GM18858 (cell line): ENCODE results near the gene IL1RAPL1.
A peak's percentile ranks its signal among the peaks of the same experiment; 100 is the strongest.

Source experiments
- ATAC-seq: cut with Tn5 transposase; IDR thresholded peaks from one replicate; pipeline ENCODE4 v1.9.1; 2021; ENCODE audit not compliant: unreplicated experiment

The IL1RAPL1 gene

DNA sequence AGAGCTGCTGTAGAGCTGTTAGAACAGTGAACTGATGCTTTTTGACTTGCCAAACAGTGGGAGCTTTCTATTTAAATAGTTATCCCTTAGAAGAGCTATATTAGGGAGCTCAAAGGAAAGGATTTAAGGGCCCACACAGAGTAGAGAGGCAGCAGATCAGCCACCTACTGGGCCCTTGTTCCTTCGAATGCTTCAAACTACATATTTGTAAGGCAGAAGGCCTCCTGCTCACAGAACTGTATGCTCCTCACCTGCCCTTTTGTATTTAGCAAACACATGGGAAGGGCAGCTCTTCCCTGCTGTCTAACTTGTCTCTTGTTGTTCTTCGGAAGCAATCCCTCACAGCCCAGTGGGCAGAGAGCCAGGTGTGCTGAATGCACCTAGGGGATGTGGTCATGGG is 38.0 kb downstream of the IL1RAPL1 start:
- ATAC-seq, result no peak

GRCh38 chrX:28626515-28626914 is 39.3 kb downstream of the IL1RAPL1 start:
- no peak for ATAC-seq

DNA sequence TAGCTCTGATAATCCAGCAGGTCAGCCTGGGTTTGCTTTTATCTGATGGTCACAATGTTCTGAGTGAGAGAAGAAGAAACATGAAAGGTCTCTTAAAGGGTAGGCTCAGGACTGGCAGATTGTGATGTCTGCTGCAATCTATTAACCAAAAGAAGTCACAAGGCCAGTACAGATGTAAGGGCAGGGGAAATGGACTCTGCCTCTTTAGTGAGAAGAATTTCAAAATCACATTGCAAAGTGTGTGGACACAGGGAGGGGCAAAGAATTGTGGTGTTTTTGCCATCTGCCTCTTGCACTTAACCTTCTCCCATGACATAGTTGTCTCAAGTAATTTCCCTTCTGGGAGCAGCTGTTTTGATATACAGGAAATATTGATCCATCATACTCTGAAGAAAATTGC is 40.9 kb downstream of the IL1RAPL1 start:
- no peak for ATAC-seq

DNA sequence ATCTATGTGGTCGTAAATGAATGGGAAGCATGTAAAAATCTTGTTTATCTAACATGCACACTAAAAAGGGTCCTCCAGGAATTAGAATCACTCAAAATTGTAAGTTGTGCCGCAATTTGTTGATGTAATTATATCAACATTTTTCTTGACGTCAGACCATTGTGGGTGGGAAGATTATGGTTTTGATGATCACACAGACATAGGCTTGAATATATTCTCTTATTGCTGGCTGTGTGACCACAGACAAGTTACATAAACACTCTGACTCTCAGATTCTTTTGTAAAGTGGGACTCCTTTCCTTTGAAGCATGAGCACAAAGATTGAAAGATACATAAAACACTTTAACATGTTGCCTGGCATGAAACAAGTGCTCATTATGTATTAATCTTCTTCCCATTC is 51.5 kb downstream of the IL1RAPL1 start:
- no peak for ATAC-seq

GRCh38 chrX:28639451-28639850 is 52.2 kb downstream of the IL1RAPL1 start:
- no peak for ATAC-seq

- no peak for ATAC-seq
Observed at GRCh38 chrX:28649541-28649940, 62.3 kb downstream of the IL1RAPL1 start.

- no peak for ATAC-seq
Observed at GRCh38 chrX:28651186-28651585, 63.9 kb downstream of the IL1RAPL1 start.

- no peak for ATAC-seq
Observed at GRCh38 chrX:28659269-28659668, 72.0 kb downstream of the IL1RAPL1 start.

DNA sequence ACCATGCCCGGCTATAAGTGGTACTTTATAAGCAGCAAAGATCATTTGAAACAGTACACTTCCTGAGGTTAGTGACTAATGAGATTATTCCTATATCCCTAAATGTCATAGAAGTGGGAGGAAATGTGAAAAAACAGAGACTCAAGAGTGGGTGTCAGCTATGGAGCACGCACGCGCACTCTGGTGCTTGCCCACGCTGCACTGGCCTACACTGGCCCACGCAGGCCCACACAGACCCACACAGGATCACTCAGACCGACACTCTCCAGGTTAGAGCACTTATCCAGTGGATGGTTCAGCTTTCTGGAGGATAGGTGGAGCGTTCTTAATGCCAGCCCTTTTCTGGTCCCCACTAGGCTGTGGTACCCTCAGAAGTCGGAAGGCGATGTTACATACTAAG is 78.5 kb downstream of the IL1RAPL1 start:
- no peak for ATAC-seq

DNA sequence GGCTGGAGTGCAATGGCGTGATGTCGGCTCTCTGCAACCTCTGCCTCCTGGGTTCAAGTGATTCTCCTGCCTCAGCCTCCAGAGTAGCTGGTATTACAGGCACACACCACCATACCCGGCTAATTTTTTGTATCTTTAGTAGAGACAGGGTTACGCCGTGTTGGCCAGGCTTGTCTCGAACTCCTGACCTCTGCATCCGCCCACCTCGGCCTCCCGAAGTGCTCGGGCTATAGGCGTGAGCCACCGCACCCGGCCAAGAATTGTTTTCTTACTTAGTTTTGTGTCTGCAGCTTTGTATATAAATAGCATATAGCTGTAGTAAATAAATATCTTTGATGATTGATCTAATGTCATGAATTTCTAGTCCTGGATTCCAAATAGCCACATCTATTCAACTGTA is 81.1 kb downstream of the IL1RAPL1 start:
- ATAC-seq, result no peak

DNA sequence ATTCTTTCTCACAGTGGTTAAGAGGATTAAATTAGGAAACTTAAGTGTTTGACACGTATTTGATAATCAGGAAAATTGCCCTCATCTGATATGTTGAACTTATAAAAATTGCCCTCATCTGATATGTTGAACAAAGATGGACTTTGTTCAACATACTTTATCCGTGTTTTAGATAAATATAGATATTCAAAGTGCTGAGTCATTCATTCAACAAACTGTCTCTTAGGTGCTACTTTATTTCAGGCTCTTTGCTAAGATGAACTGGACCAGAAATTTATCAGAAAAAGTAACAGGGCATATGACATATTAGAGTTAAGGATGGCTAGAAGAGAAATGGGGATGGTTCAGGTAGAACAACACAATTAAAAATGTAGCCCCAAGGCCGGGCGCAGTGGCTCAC is 81.7 kb downstream of the IL1RAPL1 start:
- ATAC-seq, result no peak

DNA sequence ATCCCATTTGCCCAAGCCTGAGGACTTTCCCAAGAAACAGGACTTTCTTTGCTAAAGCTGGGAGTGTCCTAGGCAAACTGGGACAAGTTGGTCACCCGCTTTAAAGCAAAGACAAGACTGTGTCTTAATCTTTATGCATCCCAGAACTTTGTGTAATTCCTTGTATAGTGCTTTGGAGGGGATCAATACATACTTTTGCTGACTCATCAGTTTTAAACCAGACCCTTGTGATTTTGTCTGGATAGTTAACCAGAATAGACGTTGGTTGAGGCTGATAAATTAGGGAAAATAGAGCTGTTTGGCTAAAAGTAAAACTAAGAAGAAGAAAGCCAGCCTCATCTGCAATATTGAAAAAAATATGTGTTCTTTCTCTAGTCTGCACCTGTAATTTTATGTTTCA is 82.8 kb downstream of the IL1RAPL1 start:
- no peak for ATAC-seq

GRCh38 chrX:28675173-28675572 is 87.9 kb downstream of the IL1RAPL1 start:
- no peak for ATAC-seq

DNA sequence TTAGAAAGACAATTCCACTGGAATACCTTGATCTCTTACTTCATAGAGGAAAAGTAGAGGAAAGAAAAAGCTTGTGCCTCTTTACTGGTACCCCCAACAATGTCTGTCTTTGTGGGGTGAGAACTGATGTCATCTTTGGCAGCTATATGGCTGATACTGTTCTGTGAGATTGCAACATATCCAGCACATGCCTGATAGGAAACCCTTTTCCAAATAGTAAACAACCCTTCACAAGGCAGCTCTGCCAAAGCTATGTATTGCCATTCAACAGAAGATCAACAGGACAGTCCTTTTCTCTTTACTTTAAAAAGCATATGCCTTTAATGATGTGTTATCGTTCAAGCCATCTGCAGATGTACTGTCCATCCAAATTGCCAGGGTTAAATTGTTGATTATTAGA is 105.9 kb downstream of the IL1RAPL1 start:
- no peak for ATAC-seq

GRCh38 chrX:28697732-28698131 is 110.5 kb downstream of the IL1RAPL1 start:
- ATAC-seq, result peak; percentile 45

DNA sequence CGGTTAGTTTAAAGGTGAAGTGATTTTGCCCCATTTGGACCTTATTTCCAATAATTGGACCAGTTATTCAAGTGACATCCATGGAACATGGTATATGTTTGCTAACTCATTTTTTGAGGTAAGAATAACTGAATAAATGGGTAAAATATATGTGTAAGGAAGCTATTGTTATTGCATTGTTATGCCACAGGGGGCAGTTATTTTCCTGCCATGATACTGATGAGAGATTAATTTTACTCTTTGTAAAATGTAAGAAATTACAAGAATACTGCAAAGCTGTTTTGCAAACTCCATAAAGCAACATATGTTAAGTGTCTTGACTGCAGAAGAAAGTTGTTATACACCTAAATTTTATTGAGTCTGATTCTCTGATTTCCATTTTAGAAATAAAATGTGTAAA is 114.0 kb downstream of the IL1RAPL1 start:
- ATAC-seq, result no peak

- ATAC-seq, result no peak
Observed at GRCh38 chrX:28706964-28707363, 119.7 kb downstream of the IL1RAPL1 start.

DNA sequence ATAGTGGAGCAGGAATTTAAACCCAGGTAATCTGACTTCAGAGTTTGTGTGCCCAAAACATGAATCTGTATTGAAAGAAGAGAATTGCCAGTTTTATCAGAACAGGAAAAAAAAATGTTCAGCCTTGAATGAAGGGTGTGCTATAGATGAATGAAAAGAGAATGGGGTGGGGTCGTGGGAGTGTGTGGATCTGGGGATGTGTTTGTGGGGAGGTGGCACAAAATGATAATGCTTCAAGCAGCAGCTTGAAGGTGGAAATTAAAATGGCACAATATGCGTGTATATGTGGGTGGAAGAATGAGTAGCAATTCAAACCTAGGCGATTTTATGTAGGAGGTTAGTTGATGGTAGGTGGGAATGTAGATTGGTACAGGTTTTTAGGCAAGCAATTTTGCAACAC is 122.2 kb downstream of the IL1RAPL1 start:
- no peak for ATAC-seq

GRCh38 chrX:28717864-28718263 is 130.6 kb downstream of the IL1RAPL1 start:
- no peak for ATAC-seq

- no peak for ATAC-seq
Observed at GRCh38 chrX:28718450-28718849, 131.2 kb downstream of the IL1RAPL1 start.

- no peak for ATAC-seq
Observed at GRCh38 chrX:28719620-28720019, 132.4 kb downstream of the IL1RAPL1 start.

- no peak for ATAC-seq
Observed at GRCh38 chrX:28752330-28752729, 165.1 kb downstream of the IL1RAPL1 start.

DNA sequence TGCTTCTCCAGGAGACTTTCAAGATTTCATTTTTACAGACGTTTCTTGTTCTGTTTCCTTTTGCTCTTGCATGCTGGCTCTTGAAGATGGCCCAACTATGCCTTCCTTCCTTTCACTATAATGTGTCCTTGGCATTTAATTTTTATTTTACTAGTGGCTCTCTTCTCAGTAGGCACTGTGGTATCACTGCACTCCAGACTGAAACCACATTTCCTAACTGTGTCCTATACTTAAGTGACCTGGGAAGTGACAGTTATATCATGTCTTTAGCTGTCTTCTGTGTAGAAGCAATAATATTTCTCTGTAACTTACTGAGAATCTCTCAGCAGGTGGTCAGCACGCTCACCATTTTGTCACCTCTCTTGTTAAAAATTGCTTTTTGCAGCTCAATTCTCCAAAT is 168.9 kb downstream of the IL1RAPL1 start:
- no peak for ATAC-seq

DNA sequence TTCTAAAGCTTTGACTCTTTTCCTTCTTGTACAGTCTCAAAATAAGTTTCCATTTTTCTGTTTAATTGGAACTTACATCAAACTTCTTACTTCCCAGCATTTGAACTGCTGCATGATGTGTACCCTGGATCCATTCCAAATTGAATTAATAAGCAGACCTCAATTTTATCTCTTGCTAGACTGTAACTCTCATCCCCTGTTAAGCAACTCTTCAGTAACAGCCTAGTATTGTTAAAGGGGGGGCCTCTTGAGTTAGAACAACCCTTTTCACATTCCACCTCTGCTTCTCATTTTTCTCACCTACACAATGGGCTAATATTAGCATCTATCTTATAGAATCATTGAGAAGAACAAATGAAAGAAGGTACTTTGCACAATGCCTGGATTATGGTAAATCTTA is 169.4 kb downstream of the IL1RAPL1 start:
- no peak for ATAC-seq
